ENCODE measurements around the gene ACTN4. TPM values are rescaled to one million over a fixed set of nuclear protein-coding genes. Genes with fewer than 3 reads are reported as not detected.

Gene ACTN4
- polyA plus RNA-seq, 1 experiment, result 970 TPM

DNA sequence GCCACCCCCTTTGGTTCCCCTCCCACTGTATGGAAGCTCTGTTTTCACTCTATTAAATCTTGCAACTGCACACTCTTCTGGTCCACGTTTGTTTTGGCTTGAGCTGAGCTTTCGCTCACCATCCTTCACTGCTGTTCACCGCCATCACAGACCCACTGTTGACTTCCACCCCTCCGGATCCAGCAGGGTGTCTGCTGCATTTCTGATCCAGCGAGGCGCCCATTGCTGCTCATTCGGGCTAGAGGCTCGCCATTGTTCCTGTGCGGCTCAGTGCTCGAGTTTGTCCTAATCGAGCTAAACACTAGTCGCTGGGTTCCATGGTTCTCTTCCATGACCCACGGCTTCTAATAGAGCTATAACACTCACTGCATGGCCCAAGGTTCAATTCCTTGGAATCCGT lies 42.7 kb downstream of the ACTN4 start:
- no peak for TF ChIP-seq CTCF (IDR thresholded peaks at IDR 0.05; ENCODE audit: insufficient read depth, low read depth, low read length)
- CTCF ChIA-PET, result interaction anchor here (1.2 to 1.9 kb wide), 3 partner anchors 8 to 55 kb away, joined by 4 to 7 read pairs (median 4); no protein-coding TSS in a partner anchor
- H3K4me3 ChIP-seq (ENCODE audit: low read depth, low read length), result no peak overlapping the region
- peaks cover 8% of the 10 kb centered on the region for H3K36me3 ChIP-seq (ENCODE audit: control insufficient read depth, insufficient read depth, low read length)
- H3K27me3 ChIP-seq (ENCODE audit: control insufficient read depth, insufficient read depth, low read length), result no peaks in the 10 kb centered on the region
- DNase-seq (ENCODE audit: low read depth), result no peak
- POLR2A ChIA-PET, result interaction anchor here (0.5 kb wide), 1 partner anchor 10 kb away, joined by 5 read pairs; no protein-coding TSS in a partner anchor

GRCh38 chr19:38690832-38691231 lies 43.4 kb downstream of the ACTN4 start:
- no peak overlapping the region for H3K4me3 ChIP-seq (ENCODE audit: low read depth, low read length)
- POLR2A ChIA-PET, result interaction anchor here (0.5 to 0.6 kb wide), 2 partner anchors 11 to 23 kb away, joined by 5 to 17 read pairs; no protein-coding TSS in a partner anchor
- peaks cover 5% of the 10 kb centered on the region for H3K36me3 ChIP-seq (ENCODE audit: control insufficient read depth, insufficient read depth, low read length)
- no peak for DNase-seq (ENCODE audit: low read depth)
- no peak for TF ChIP-seq CTCF (IDR thresholded peaks at IDR 0.05; ENCODE audit: insufficient read depth, low read depth, low read length)
- CTCF ChIA-PET, result interaction anchor here (0.8 to 1.9 kb wide), 6 partner anchors 8 to 56 kb away, joined by 3 to 7 read pairs (median 4); no protein-coding TSS in a partner anchor
- no peaks in the 10 kb centered on the region for H3K27me3 ChIP-seq (ENCODE audit: control insufficient read depth, insufficient read depth, low read length)

DNA sequence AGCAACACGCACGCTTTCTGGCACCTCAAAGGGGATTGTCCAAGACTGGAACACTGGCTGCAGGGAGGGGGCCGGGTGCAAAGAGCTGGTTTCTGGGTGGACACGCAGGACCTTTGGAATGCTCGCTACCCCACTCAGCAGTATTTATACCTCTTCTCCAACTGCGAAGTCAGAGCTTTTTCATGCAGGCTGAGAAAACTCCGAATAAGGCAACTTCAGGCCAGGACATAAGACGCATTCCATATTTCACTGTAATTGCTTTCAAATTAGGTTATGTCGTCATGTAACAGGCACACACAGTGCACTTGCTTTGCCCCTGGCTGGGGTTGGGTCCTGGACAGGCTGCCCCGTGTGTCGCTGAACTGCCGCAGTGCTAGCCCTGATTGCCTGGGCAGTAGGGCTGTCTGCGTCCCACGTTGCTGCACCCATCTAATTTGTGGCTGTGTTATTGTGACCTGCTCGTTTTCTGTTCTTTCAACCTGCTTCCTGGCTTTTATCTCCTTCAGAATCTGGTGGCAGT lies 44.5 kb downstream of the ACTN4 start:
- Histone ChIP-seq H3K27me3 (ENCODE audit: control insufficient read depth, insufficient read depth, low read length) (no peaks in the 10 kb centered on the region), H3K36me3 (ENCODE audit: control insufficient read depth, insufficient read depth, low read length) (peaks cover 10% of the 10 kb centered on the region), H3K4me3 (ENCODE audit: low read depth, low read length) (no peak overlapping the region)
- ChIA-PET POLR2A (interaction anchor here (0.5 to 1.4 kb wide), 7 partner anchors 11 to 744 kb away, joined by 3 to 5 read pairs (median 4); partner anchors contain the start of genes ACTN4 and RPS16), CTCF (interaction anchor here (1.3 to 1.9 kb wide), 5 partner anchors 9 to 57 kb away, joined by 3 to 7 read pairs (median 3); no protein-coding TSS in a partner anchor)
- TF ChIP-seq CTCF (IDR thresholded peaks at IDR 0.05; ENCODE audit: insufficient read depth, low read depth, low read length), result no peak
- peak; percentile 88 for DNase-seq (ENCODE audit: low read depth)

DNA sequence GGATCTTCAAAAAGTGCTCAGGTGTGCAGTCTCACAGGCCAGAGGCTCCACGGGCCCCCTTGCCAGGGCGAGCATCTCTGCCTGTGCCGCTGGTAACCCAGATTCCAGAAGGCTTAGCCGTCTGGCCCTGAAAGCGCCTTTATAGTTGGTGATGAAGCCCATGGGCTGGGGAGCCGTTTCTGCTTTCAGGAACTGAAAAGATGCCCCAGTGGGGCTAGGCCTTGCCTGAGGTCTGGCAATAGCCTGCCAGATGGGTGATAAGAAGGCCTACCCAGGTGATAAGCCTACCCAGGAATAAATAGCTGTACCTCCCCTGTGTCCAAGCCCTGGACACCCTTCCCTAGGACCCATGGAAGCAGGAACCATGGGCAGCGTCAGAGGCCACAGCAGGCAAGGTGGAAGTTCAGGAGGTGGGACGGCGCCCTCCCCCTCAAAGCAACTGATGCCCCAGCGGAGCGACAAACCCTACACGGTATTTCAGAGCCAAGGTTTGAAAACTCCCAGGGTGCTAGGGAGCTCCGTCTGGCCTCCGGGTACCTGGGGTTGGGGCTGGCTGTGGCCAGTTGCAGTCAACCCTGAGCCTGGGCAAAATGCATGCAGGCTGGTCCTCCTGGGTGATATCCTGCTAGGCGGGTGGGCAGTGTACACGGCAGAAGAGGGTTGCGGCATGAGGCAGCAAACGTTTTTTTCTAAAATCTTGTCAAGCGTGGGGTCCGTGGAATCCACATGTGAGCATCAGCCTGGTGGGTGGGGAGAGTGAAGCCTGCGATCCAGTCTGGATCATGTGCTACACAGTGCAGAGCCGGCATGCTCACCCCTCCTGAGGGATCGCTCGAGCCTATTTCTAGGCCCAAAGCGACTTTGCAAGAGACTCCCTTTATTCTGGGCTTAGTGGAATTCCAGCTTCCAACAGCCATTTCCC lies 45.3 kb downstream of the ACTN4 start:
- H3K4me3 ChIP-seq (ENCODE audit: low read depth, low read length), result no peak overlapping the region
- POLR2A ChIA-PET, result interaction anchor here (0.5 to 1.4 kb wide), 6 partner anchors 12 to 137 kb away, joined by 3 to 5 read pairs (median 4); partner anchors contain the start of gene ACTN4
- H3K36me3 ChIP-seq (ENCODE audit: control insufficient read depth, insufficient read depth, low read length), result peaks cover 13% of the 10 kb centered on the region
- CTCF ChIA-PET, result interaction anchor here (0.6 to 1.5 kb wide), 4 partner anchors 8 to 157 kb away, joined by 3 read pairs; no protein-coding TSS in a partner anchor
- no peak for DNase-seq (ENCODE audit: low read depth)
- no peak for TF ChIP-seq CTCF (IDR thresholded peaks at IDR 0.05; ENCODE audit: insufficient read depth, low read depth, low read length)
- no peaks in the 10 kb centered on the region for H3K27me3 ChIP-seq (ENCODE audit: control insufficient read depth, insufficient read depth, low read length)

Data from BJ (cell line).